Subcutaneous abdominal adipose tissue (tissue), 5 donors: ENCODE results near the gene LENEP.

Experiments used
- H3K27ac ChIP-seq: one replicate; pipeline ENCODE4 v1.7.0; 2013; ENCODE audit warnings: low read depth, mild to moderate bottlenecking, inconsistent platforms, low read length, moderate library complexity
- H3K27me3 ChIP-seq, 5 donors: one replicate each; pipeline ENCODE4 v1.7.0; 2013; ENCODE audit warnings: low read length in 5 of 5, inconsistent platforms in 1 of 5; ENCODE audit not compliant: control insufficient read depth in 5 of 5, insufficient read depth in 4 of 5
- H3K36me3 ChIP-seq, 5 donors: one replicate each; pipeline ENCODE4 v1.7.0; 2013; ENCODE audit warnings: low read length in 5 of 5; ENCODE audit not compliant: control insufficient read depth in 5 of 5, insufficient read depth in 5 of 5
- H3K4me1 ChIP-seq, 5 donors: one replicate each; pipeline ENCODE4 v1.7.0; 2013; ENCODE audit warnings: low read length in 5 of 5, mild to moderate bottlenecking in 3 of 5, moderate library complexity in 1 of 5; ENCODE audit not compliant: control insufficient read depth in 5 of 5, insufficient read depth in 5 of 5
- H3K4me3 ChIP-seq, 5 donors: one replicate each; pipeline ENCODE4 v1.7.0; 2013; ENCODE audit warnings: low read length in 5 of 5, low read depth in 1 of 5
- H3K9ac ChIP-seq, 5 donors: one replicate each; pipeline ENCODE4 v1.7.0; 2013; ENCODE audit warnings: low read length in 5 of 5, mild to moderate bottlenecking in 4 of 5, moderate library complexity in 3 of 5
- H3K9me3 ChIP-seq, 5 donors: one replicate each; pipeline ENCODE4 v1.7.0; 2013; ENCODE audit warnings: low read length in 5 of 5; ENCODE audit not compliant: control insufficient read depth in 5 of 5
- donor health status: healthy.
- donor health status: healthy.
- donor health status: healthy.
- donor health status: healthy.
- donor health status: healthy.

The LENEP gene

DNA sequence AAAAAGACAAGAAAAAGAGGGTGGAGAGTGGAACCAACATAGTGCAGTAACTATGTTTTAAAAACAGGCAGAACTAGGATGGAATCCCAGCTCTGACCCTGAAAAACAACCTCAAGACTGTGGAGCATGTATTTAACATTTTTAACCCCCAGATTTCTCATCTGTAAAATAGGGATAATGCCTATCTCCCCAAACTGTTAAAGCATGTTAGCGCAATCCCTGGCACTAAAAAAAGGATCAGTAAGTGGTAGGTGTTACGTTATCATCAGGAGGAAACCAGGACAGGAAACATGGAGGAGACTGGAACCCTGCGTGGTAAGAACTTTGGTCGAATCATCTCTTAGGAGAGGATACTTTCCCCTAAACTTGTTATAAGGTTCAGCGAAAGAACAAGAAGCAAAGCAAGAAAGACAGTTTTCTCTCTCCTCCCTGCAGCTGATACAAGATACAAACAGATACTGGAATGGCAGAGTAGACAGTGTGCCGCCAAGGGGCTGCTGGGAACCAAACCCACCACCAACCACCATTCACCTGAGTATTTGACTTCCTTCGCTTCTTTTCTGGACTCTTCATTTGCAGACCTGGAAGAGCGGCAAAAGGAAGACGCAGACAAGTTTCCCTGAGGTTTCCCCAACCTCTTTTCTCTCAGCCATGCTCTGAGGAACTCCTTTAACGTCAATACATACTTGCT lies 32.8 kb upstream of the LENEP start:
- peaks cover 0 to 47% (median 40%) of the 10 kb centered on the region in 5 donors for H3K36me3 ChIP-seq
- H3K27me3 ChIP-seq: no peaks in the 10 kb centered on the region
- peak overlapping the region; percentile 71 to 89 (median 80) for H3K9ac ChIP-seq
- H3K27ac ChIP-seq: peak overlapping the region; percentile 95
- peaks cover 16 to 51% (median 42%) of the 10 kb centered on the region in 5 donors for H3K4me1 ChIP-seq
- H3K4me3 ChIP-seq: peak overlapping the region; percentile 80 to 91 (median 85)
- no peaks in the 10 kb centered on the region for H3K9me3 ChIP-seq

DNA sequence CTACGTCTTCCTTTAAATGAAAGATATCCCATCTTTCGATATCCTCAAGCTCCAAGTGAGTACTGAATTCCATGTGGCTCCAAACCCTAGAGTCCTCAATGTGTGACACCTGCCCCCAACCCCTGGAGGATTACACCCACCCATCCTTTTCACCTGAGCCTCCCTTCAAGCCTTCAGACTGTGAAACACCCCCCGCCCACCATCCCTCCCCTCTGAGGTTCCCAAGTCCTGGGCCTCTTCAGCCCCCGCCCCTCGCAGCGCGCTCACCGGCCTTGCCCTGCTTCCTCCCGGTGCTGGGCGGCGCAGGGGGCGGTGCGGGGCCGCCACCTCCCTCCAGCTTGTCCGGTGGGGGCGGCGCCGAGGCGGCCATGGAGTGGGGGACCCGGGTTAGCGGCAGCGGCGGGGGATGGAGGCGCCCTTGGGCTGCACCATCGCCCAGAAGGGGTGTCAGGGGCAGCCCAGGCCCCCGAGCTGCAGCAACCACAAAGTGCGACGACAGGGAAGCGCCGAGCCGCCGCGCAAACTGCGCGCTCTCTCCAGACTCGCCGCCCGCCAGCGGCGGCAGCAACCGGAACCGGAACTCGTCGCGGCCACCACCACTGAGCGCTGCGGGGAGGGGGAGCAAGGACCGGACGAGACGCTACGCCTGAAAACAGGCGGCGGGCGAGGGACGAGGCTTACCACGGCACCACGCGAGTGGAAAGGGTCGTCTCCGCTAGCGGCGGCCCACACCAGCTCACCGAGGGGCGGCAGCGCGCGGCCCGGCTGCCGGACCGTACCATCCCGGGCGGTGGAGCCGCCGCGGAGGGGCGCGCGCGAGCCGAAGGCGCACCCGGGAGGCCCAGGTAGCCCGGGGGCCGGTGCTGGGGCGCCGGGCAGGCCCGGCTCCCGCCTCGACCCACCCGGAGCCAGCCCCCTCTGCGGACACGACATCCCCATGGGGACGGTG lies 31.9 kb upstream of the LENEP start, which contains the start of gene PYGO2:
PYGO2 (minus strand) TSS at position 576 of the 949 bp plus-strand sequence; CDS start at position 370, 206 bp downstream.
- Histone ChIP-seq H3K27me3 (no peaks in the 10 kb centered on the region), H3K4me3 (peak within 1 kb of the TSS; percentile 80 to 91 (median 85)), H3K9me3 (no peaks in the 10 kb centered on the region), H3K36me3 (peaks cover 0 to 56% (median 48%) of the 10 kb centered on the region in 5 donors), H3K27ac (peak within 1 kb of the TSS; percentile 95), H3K9ac (peak within 1 kb of the TSS; percentile 72 to 89 (median 83)), H3K4me1 (peaks cover 16 to 43% (median 36%) of the 10 kb centered on the region in 5 donors)

DNA sequence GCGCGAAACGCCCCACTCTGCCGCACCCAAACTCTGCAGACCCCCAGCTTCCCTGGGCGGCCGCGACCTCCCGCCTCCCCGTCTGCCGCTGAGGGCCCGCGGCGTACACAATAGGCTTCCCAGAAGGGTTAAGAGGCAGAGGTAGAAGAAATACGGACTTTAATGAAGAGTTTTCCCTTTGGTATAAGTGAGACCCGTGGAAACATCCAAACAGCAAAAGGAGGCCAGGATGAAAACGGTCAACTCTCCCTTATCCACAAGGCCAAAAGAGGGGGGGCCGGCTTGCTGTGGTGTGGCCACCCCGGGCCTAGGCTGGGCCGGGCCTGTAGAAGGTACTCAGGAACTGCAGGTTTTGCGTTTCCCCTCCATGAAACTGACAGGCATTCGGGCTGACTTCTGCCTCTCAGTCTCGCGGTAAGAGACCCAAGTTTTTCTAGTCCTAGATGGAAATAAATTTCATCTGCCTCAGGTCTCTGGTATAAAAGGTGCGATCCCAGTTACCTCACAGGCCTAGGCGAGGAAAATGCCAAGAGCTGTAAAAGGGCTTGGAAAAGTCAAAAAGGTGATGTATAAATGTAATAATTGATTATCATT lies 31.1 kb upstream of the LENEP start:
- peak overlapping the region; percentile 72 to 89 (median 83) for H3K9ac ChIP-seq
- H3K4me3 ChIP-seq: peak overlapping the region; percentile 45 to 91 (median 85)
- no peaks in the 10 kb centered on the region for H3K27me3 ChIP-seq
- peaks cover 0 to 64% (median 56%) of the 10 kb centered on the region in 5 donors for H3K36me3 ChIP-seq
- peak overlapping the region; percentile 95 for H3K27ac ChIP-seq
- no peaks in the 10 kb centered on the region for H3K9me3 ChIP-seq
- H3K4me1 ChIP-seq: peaks cover 8 to 41% (median 31%) of the 10 kb centered on the region in 5 donors

DNA sequence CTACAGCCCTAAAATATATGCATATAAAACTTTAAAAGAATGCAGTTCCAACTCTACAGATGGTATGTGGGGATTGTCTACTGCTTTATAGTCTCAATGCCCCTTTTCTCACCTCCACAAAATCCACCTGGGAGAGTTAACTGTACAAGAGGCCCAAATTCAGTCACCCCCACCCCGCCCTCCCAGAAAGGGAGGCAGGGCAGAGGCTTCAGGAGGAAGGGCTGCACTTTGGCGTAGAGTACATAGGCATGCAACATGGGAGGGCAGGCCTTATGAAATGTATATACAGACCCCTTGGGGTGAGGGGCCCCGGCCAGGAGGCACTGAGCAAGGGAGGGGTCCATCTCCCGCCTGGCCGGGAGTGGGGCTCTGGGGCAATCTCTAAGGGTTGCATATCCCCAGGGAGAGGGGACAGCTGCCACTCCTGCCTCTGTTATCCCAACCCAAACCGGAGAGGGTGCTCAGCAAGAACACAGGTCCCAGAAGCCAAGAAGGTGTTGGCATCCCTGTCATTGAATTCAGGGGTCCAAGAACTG lies 30.5 kb upstream of the LENEP start:
- Histone ChIP-seq H3K4me1 (peaks cover 9 to 43% (median 29%) of the 10 kb centered on the region in 5 donors), H3K27me3 (no peaks in the 10 kb centered on the region), H3K4me3 (peak overlapping the region in 2 of 5 donors; percentile 80 to 91), H3K27ac (peak overlapping the region; percentile 95), H3K36me3 (peaks cover 0 to 69% (median 62%) of the 10 kb centered on the region in 5 donors), H3K9ac (peak overlapping the region in 4 of 5 donors; percentile 47 to 89 (median 84)), H3K9me3 (no peaks in the 10 kb centered on the region)

DNA sequence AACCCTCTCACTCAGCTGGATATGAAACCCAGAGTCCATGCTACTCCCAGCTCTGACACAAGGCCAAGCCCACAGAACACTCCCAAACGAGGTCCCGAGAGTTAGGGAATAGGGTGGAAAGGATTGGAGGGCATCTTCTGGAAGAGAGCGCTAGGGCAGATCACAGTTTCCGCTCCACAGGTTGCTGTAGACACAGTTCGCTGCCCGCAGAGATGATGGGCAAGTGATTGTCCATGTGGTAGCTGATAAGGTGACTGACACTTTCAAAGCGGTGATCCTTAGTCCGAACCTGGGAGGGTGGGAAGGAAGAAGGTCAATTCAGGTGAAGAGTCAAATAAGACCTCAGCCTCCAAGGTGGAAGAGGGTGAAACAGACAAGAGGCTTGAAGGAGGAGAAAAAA lies 29.7 kb upstream of the LENEP start:
- Histone ChIP-seq H3K36me3 (peaks cover 0 to 70% (median 65%) of the 10 kb centered on the region in 5 donors), H3K4me1 (peaks cover 9 to 51% (median 33%) of the 10 kb centered on the region in 5 donors), H3K27me3 (no peaks in the 10 kb centered on the region), H3K9me3 (no peaks in the 10 kb centered on the region), H3K27ac (peak overlapping the region; percentile 95), H3K4me3 (no peak overlapping the region), H3K9ac (peak overlapping the region in 1 of 5 donors; percentile 34)

DNA sequence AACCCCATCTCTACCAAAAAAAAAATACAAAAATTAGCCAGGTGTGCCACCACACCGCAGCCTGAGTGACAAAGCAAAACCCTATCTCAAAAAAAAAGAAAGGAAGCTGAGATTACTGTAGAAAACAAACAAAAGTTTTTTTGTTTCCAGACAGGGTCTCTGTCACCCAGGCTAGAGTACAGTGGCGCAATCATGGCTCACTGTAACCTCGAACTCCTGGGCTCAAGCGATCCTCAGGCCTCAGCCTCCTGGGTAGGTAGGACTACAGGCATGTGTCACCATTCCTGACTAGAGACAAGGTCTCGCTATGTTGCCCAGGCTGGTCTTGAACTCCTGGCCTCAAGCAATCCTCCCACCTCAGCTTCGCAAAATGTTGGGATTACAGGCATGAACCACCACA lies 29.0 kb upstream of the LENEP start:
- Histone ChIP-seq H3K4me1 (peaks cover 11 to 55% (median 41%) of the 10 kb centered on the region in 5 donors), H3K27ac (no peak overlapping the region), H3K36me3 (peaks cover 0 to 68% (median 63%) of the 10 kb centered on the region in 5 donors), H3K27me3 (no peaks in the 10 kb centered on the region), H3K9me3 (no peaks in the 10 kb centered on the region), H3K4me3 (no peak overlapping the region), H3K9ac (no peak overlapping the region)

DNA sequence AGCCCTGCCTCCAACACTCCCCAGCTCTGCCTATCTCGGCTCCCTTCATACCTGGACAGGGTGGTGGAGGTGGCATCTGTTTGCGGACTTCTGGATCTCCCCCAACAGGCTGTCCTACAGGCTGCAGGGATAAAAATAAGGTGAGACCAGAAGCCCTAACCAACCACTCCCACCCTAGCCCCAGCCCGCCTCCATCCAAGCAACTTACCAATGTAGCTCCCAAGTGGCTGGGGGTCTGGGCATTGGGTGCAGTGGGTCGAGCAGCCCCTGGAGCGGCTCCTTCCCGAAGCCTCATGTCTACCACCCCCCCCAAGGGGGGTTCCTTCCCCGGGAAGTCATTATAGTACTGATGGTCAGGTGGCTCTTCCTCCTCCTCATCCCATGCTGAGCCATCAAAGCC lies 27.3 kb upstream of the LENEP start:
- Histone ChIP-seq H3K9me3 (no peaks in the 10 kb centered on the region), H3K36me3 (peaks cover 0 to 63% (median 58%) of the 10 kb centered on the region in 5 donors), H3K27me3 (no peaks in the 10 kb centered on the region), H3K9ac (peak overlapping the region in 1 of 5 donors; percentile 16), H3K4me3 (no peak overlapping the region), H3K27ac (peak overlapping the region; percentile 97), H3K4me1 (peaks cover 6 to 63% (median 48%) of the 10 kb centered on the region in 5 donors)

DNA sequence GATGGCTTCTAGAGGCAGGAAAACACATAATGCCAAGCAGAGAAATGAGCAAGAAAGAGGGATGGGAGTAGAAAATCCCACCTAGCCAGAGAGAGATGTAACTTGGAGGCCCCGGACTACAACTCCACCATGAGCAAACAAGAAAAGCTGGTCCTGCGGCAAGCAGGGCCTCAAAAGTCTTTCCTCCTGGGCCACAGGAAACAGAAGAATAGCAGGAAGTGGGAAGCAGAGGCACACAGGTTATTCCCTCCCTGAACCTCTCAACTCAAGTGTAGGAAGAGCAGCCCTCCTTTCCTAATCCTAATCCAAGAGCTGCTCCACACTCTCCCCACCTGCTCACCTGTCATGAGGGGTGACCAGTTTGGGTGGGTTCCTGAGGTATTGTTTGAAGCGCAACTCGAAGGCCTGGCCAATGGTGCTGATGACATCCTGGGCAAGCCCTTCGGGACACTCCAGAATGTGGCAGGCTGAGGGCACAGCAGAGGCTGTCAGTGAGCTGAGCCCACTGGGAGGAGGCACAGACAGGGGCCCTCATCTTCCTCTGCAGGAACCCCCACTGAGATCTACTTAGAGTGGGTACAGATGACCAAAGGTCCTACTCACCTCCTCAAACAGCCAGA lies 25.9 kb upstream of the LENEP start:
- Histone ChIP-seq H3K27me3 (no peaks in the 10 kb centered on the region), H3K4me1 (peaks cover 16 to 70% (median 55%) of the 10 kb centered on the region in 5 donors), H3K9me3 (no peaks in the 10 kb centered on the region), H3K9ac (peak overlapping the region in 3 of 5 donors; percentile 2 to 44 (median 2)), H3K27ac (peak overlapping the region; percentile 97), H3K36me3 (peaks cover 0 to 63% (median 58%) of the 10 kb centered on the region in 5 donors), H3K4me3 (peak overlapping the region in 3 of 5 donors; percentile 4 to 14 (median 5))

DNA sequence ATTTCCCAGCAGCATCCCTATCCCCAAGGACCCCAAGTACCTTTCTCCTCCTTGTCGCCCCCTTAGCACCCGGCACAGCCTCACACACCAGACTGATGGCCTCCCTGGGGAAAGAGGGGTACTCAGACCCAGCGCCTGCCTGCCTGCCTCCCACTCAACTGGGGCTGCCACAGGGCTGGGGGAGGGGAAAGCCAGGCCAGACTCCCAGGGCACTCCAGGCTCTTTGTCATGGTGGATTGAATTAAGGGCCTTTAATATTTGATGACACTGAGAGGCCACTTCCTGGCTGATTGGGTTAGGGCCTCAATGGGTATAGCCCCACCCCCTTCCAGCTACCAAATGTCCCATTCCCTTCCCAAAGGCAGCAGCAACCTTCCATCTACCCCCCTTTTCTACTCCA lies 24.7 kb upstream of the LENEP start:
- H3K36me3 ChIP-seq: peaks cover 0 to 54% (median 48%) of the 10 kb centered on the region in 5 donors

More for the DNA sequence above, 24.7 kb upstream of the LENEP start:
- Histone ChIP-seq H3K27me3 (no peaks in the 10 kb centered on the region), H3K9me3 (no peaks in the 10 kb centered on the region), H3K27ac (peak overlapping the region; percentile 97), H3K4me3 (peak overlapping the region in 4 of 5 donors; percentile 62 to 69 (median 68)), H3K4me1 (peaks cover 22 to 76% (median 57%) of the 10 kb centered on the region in 5 donors), H3K9ac (peak overlapping the region; percentile 31 to 94 (median 77))
